ENCODE data around the gene FGFRL1.
A peak's percentile ranks its signal among the peaks of the same experiment; 100 is the strongest.

FGFRL1 gene

DNA sequence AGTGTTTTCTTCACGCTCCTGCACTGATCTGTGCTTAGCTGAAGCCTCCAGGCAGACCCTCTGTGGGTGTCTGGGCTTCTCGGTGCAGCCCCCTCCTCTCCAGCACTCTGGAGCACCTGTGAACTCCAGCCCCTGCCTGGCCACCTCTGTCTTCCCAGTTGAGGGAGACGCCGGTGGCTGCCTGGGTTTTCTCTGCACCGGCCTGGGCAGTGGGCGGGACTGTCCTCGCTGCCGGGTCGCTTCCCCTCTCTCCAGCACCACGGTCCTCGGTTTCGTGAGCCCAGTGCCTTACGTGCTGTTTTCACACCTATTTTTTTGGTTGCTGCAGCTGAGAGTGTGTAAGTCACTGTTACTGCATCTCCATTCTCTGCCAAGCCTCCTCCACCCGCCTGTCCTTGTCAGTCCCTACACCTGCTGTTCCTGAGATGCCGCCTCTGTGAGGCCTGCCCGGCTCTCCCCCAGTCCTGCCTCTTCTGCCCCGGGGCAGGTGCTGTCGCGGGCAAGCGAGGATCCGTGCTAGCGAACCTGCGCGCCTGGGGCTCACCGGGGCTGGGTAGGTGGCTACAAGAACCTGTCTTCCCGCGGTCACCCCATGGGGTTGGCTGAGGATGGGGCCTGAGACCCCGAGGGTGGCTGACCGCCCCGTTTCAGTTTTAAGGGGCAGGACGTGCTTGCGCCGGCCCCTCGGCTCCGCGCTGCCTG lies 2.4 kb upstream of the FGFRL1 start:
- TF ChIP-seq, protein P1, sequence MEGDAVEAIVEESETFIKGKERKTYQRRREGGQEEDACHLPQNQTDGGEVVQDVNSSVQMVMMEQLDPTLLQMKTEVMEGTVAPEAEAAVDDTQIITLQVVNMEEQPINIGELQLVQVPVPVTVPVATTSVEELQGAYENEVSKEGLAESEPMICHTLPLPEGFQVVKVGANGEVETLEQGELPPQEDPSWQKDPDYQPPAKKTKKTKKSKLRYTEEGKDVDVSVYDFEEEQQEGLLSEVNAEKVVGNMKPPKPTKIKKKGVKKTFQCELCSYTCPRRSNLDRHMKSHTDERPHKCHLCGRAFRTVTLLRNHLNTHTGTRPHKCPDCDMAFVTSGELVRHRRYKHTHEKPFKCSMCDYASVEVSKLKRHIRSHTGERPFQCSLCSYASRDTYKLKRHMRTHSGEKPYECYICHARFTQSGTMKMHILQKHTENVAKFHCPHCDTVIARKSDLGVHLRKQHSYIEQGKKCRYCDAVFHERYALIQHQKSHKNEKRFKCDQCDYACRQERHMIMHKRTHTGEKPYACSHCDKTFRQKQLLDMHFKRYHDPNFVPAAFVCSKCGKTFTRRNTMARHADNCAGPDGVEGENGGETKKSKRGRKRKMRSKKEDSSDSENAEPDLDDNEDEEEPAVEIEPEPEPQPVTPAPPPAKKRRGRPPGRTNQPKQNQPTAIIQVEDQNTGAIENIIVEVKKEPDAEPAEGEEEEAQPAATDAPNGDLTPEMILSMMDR (conservative IDR thresholded peaks at IDR 0.05; ENCODE audit: low read length) = no peak
- DNase-seq (ENCODE audit: low read depth) = no peak
- H3K4me3 ChIP-seq (ENCODE audit: low read length) = peak overlapping the region; percentile 74

DNA sequence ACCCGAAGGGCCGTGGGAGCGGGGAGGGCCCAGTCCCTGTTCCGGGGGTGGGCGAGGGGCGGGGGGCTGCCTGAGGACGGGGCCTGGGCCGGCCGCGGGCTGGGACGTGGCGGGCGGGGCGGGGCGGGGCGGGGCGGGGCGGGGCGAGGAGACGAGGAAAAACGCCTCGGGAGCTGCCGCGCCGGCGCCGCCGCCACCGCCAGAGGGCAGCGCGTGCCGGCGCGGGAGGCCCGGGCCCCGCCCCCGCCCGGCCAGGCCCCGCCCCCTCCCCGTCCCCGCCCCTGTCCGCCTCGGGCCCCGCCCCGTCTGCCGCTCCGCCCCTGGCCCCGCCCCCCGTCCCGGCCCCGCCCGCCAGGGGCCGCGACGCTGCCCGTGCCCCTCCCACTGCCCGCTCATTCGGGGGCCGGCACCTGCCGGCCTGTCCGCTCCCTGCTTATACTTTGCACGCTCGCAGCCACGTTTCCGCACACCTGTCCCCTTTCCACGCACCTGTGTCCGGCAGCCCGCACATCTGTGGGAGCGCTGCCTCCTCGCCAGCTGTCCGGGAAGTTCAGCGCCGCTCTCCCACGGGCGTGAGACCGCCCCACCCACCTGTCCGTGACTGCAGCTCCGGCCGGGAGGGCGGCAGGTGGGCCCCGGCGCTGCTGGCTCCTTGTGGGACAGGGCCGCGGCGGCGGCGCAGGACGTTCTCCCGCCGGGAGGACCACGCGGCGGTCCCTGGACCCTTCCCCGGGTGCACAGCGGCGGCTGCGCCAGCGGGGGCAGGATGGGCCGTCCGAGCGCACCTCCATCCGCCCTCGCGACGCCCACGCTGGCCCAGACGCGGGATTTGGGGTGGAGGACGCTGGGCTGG lies 1.7 kb upstream of the FGFRL1 start:
- peak overlapping the region; percentile 74 for H3K4me3 ChIP-seq (ENCODE audit: low read length)
- peak; percentile 44 for DNase-seq (ENCODE audit: low read depth)
- TF ChIP-seq, protein P1 (conservative IDR thresholded peaks at IDR 0.05; ENCODE audit: low read length) = peak; percentile 13; the same call in 1 of the 2 replicates

DNA sequence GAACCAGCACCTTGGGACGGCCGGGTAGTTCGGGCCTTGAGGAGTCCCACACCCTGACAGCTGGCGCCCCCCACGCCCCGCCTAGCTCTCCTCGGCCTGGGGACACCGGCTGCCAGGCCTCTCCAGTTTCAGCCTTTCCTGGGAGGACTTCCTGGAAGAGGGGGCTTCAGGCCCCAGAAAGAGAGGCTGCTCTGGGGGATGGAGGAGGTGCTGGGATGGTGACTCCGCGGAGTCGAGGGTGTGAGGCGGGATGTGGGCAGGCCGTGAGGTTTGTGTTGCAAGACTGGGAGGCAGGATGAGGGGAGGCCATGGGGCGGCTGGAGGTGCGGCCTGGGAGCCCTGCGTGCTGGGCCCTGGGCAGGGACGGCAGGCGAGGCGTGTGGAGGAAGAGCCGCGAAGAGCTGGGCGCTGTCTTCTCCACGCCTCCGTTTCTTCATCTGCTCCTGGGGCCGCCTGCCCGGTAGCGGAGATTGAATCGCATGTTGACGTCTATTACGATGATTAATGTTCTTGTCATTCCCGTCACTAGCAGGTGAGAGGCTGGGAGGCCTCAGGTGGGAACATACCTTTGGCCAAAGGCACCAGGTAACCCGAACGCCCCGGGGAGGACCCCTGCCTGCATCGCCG lies 918 bp upstream of the FGFRL1 start:
- peak overlapping the region; percentile 63 for H3K4me3 ChIP-seq (ENCODE audit: low read length)
- TF ChIP-seq, protein P1 (conservative IDR thresholded peaks at IDR 0.05; ENCODE audit: low read length) = no peak
- DNase-seq (ENCODE audit: low read depth) = peak; percentile 93

DNA sequence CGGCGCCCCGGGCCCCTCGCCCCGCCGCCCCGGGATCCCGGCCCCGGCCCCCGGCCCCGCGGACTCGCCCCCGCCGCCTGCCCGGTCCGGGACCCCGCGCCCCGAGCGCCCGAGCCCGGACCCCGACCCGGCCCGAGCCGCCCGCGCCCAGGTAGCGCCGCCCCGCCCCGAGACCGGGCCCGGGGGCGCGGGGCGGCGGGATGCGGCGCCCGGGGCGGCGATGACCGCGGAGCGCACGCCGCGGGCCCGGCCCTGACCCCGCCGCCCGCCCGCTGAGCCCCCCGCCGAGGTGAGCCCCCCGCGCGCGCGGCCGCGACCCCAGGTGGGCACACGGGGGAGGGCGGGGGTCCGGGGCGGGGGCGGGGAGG lies 224 bp downstream of the FGFRL1 start:
- no peak for DNase-seq (ENCODE audit: low read depth)
- TF ChIP-seq, protein P1 (conservative IDR thresholded peaks at IDR 0.05; ENCODE audit: low read length) = no peak
- H3K4me3 ChIP-seq (ENCODE audit: low read length) = no peak overlapping the region

DNA sequence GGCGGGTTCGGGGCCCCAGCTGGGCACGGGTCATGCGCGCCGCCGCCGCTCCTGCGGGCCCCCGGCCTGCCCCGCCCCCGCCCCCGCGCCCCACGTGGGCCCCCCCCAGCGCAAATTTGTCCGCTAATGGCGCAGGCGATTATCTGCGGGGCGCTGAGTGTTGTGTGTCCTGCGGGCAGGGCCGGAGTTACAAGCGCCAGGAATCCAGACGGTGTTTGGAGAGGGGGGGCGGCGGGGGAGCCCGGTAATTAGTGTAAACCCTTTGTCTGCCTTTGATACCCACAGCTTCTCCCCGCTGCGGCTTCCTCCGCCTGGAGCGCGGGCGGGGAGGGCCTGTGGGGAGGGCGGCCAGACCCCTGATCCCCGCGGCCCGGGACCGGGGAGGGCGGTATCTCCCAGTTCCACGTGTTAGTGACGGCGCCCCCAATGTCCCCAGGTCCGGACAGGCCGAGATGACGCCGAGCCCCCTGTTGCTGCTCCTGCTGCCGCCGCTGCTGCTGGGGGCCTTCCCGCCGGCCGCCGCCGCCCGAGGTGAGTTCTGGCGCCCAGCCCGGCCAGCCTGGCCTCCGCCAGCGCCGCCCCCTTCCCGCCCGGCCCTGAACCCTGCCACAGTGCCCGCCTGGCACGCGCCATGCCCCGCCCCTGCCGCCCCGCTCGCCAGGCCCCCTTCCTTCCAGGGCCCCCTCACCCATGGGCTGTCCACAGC lies 761 bp downstream of the FGFRL1 start:
- TF ChIP-seq, protein P1 (conservative IDR thresholded peaks at IDR 0.05; ENCODE audit: low read length) = no peak
- peak; percentile 27 for DNase-seq (ENCODE audit: low read depth)
- peak overlapping the region; percentile 62 for H3K4me3 ChIP-seq (ENCODE audit: low read length)

DNA sequence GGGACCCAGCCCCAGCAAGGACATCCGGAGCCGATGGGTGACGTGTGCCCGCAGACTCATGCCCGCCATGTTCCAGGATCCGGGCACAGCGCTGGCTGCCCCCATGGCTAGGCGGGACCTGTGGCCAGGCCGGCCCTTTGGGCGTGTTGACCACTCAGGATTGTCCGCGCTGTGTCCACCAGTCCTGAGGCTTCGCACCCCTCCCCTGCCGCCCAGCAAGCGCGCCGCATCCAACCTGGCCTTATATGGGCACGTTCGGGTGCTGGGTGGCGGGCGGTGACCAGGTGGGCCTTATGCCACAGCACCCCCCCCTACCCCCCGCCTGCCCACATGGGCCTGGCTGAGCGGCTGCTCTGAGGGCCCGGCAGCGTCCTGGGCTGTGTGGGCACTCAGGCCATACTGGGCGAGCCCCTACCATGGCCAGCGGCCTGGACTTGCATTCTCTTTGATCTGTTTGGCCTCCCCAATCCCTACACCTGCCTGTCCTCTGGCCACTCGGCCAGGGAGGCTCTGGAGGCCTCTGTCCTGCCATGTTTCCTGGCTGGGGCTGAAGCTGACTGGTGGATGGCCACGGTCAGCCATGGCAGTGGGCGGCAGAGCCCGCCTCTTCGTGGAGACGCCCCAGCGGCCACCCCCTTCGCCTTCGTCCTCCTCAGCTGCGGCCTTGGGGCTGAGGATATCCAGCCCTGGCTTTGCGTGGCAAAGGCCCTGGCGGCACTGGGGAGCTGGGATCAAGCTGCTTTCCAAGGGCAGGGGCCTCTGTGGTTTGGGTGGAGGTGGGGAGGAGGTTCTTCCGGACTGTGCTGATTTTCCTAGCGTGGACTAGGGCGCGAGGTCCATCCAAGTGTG lies 2.0 kb downstream of the FGFRL1 start:
- no peak overlapping the region for H3K4me3 ChIP-seq (ENCODE audit: low read length)
- DNase-seq (ENCODE audit: low read depth) = no peak
- TF ChIP-seq, protein P1 (conservative IDR thresholded peaks at IDR 0.05; ENCODE audit: low read length) = no peak
